SU-DHL-6 (cell line): ENCODE data around the gene FAM43A.

Source experiments
- EZH2phosphoT487 ChIP-seq: fragments of 200-600 bp; sonication (generic), shearing (Covaris generic); conservative IDR thresholded peaks from 2 replicates; pipeline ENCODE4 v1.6.1; 2018; ENCODE audit warnings: mild to moderate bottlenecking, antibody characterized with exemption, low read length, moderate library complexity, mixed read lengths
- TF ChIP-seq, protein P1 (sequence below): fragments of 200-600 bp; sonication (generic); IDR thresholded peaks from one replicate; pipeline ENCODE4 v1.5.1; 2017; ENCODE audit warnings: antibody characterized with exemption, mild to moderate bottlenecking, low read length, moderate library complexity; ENCODE audit not compliant: insufficient read depth, poor library complexity, severe bottlenecking

DNA sequence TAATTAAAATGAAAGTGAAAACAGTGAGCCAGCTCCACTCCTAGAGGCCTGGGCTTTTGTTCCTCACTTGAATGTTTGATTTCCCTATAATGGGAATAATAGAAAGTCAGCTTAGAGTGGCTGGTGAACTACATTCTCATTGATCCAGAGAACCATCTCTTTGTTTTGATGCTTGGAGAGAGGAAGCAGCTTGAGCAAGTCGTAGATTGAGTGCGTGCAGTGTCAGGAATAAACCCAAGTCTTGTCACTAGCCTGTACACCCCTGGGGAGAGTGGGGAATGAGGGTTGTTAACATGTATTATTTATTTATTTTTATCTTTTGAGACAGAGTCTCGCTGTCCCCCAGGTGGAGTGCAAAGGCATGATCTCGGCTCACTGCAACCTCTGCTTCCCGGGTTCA is 12.8 kb upstream of the FAM43A start:
- TF ChIP-seq, protein P1, sequence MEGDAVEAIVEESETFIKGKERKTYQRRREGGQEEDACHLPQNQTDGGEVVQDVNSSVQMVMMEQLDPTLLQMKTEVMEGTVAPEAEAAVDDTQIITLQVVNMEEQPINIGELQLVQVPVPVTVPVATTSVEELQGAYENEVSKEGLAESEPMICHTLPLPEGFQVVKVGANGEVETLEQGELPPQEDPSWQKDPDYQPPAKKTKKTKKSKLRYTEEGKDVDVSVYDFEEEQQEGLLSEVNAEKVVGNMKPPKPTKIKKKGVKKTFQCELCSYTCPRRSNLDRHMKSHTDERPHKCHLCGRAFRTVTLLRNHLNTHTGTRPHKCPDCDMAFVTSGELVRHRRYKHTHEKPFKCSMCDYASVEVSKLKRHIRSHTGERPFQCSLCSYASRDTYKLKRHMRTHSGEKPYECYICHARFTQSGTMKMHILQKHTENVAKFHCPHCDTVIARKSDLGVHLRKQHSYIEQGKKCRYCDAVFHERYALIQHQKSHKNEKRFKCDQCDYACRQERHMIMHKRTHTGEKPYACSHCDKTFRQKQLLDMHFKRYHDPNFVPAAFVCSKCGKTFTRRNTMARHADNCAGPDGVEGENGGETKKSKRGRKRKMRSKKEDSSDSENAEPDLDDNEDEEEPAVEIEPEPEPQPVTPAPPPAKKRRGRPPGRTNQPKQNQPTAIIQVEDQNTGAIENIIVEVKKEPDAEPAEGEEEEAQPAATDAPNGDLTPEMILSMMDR: no peak
- TF ChIP-seq EZH2phosphoT487: no peak
